IPS-18c (cell line): ENCODE results near the gene PSMC5.
"Not testable (repeated sequence)": the region's sequence is repeated elsewhere in the genome, so short reads cannot be mapped to it uniquely, and the experiment has no call there.

Experiments
- H3K4me3 ChIP-seq: 2 replicates; pipeline ENCODE4 v1.7.0; 2013; ENCODE audit warnings: low read depth, mild to moderate bottlenecking, low read length, moderate library complexity; ENCODE audit not compliant: insufficient read depth
- H3K9me3 ChIP-seq: one replicate; pipeline ENCODE4 v1.6.1; 2013; ENCODE audit warnings: mild to moderate bottlenecking, low read length, moderate library complexity; ENCODE audit not compliant: control insufficient read depth, insufficient read depth

Gene PSMC5

GRCh38 chr17:63880706-63881105 lies 53.5 kb downstream of the PSMC5 start:
- H3K9me3 ChIP-seq, result no peaks in the 10 kb centered on the region

GRCh38 chr17:63881337-63881736 lies 54.1 kb downstream of the PSMC5 start:
- H3K4me3 ChIP-seq, H3K9me3 ChIP-seq: not testable (repeated sequence)

More at GRCh38 chr17:63880706-63881105, 53.5 kb downstream of the PSMC5 start:
- no peak overlapping the region for H3K4me3 ChIP-seq
